Activated T-helper 2 cell treated with anti-CD3 and anti-CD28 coated beads, Interferon-gamma antibody, Interleukin-2, Interleukin-4, amounts not matched to agents 10 μg/mL and 5 μg/mL and 100 μg/mL, durations not matched to agents 14 hours and 24 hours and 36 hours (primary cell): ENCODE results near the gene PRSS56. TPM values are rescaled to one million over a fixed set of nuclear protein-coding genes. Genes with fewer than 3 reads are reported as not detected.

ENCODE experiments used
- DNase-seq: peaks from one replicate; pipeline ENCODE4 v3.0.0; 2021; ENCODE audit warnings: low spot score
- H3K27ac Mint-ChIP-seq: one replicate; pipeline ENCODE4 v1.8.0; 2021; ENCODE audit warnings: mixed read lengths
- H3K27me3 Mint-ChIP-seq: one replicate; pipeline ENCODE4 v1.8.0; 2021; ENCODE audit warnings: low read depth, mixed read lengths
- H3K36me3 Mint-ChIP-seq: one replicate; pipeline ENCODE4 v1.8.0; 2021; ENCODE audit warnings: low read depth, mixed read lengths
- H3K4me1 Mint-ChIP-seq: one replicate; pipeline ENCODE4 v1.8.0; 2021; ENCODE audit warnings: low read depth, mixed read lengths
- H3K4me3 Mint-ChIP-seq: one replicate; pipeline ENCODE4 v1.8.0; 2021; ENCODE audit warnings: low read depth, mild to moderate bottlenecking, moderate library complexity, mixed read lengths
- H3K9me3 Mint-ChIP-seq: one replicate; pipeline ENCODE4 v1.8.0; 2021; ENCODE audit warnings: mixed read lengths
- intact Hi-C: fragments of 100-400 bp; cut with micrococcal nuclease; formaldehyde crosslinking; loops from one replicate; pipeline ENCODE4 v1.15.1; 2023
- total RNA-seq: library from RNA; stranded (reverse); gene quantifications from 2 replicates; pipeline ENCODE4 v1.2.3, GENCODE V29; 2022

The PRSS56 gene
- total RNA-seq, 1 donor from 2014 or later = not detected

DNA sequence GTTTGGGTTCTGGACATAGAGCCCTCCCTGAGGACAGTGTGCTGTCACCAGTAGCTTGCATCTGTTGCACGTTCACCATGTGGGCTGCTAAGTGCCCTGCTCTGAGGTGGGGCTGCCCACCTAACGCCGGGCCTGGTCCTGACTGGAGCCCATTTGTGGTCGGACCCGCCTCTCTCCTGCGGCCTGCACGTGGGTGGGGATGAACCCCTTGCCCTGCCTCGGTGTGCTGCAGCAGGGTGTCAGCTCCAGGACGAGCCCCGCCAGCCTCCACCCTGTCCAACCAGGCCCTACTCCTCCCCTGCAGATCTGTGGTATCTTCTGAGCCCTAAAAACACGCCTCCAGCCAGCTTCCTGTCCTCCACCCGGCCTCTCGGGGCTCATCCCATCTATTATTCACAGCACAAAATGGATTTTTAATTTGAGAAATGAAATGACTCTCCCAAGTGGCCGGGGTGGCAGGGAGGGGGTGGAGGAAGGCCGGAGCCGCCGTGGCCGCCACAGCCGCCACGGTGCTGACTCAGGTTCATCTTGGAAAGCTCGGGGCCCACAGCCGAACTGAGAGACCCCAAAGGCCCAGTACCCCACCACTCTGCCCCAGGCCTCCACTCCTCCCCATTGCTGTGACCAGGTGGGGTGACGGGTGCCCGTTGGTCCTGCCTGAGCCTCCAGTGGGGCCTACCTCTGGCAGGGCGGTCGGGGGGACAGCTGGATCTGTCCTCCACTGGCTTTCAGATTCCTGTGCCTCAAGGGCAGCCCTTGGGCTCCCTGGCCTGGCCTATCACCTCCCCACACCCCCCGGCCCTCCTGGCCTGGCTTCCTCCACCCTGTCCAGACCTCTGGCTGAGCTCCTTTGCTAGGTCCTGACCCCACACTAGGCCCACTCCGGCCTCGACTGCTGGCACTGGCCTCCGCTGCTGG, 29.7 kb upstream of the PRSS56 start:
- Mint-ChIP-seq H3K27ac (no peak overlapping the region), H3K36me3 (no peaks in the 10 kb centered on the region), H3K4me1 (no peaks in the 10 kb centered on the region), H3K27me3 (peaks cover 23% of the 10 kb centered on the region), H3K4me3 (no peak overlapping the region), H3K9me3 (no peaks in the 10 kb centered on the region)
- no peak for DNase-seq
- intact Hi-C loops = no loop called here

DNA sequence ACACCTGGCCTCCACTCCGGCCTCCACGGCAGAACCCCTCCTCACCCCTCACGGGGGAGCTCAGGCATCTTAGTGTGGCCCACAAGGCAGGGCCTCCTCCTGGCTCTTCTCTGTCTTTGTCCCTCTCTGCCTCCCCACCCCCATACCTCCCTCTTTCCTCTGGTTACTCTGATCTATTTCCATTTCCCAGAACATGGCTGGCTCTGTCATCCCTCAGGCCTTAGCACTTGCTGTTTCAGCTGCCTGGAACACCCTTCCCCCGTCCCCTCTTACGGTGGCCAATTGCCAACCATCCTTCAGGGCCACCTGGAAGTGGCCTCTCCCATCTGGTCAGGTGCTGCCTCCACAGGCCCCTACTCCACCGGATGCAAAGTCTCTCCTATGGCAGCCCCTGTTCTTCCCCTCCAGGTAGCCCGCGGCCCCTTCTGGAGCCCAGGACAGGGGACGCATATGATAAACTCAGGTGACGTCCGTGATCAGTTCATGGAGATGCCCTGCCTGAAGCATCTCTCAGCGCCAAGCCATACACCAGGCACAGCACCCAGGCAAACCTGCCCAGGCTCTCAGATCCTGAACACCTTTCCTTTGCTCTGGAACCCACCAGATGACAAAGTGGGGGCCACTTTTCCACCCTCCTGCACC, 28.9 kb upstream of the PRSS56 start:
- intact Hi-C loops = no loop called here
- no peak for DNase-seq
- no peaks in the 10 kb centered on the region for H3K4me1 Mint-ChIP-seq
- H3K4me3 Mint-ChIP-seq = no peak overlapping the region
- no peaks in the 10 kb centered on the region for H3K9me3 Mint-ChIP-seq
- H3K36me3 Mint-ChIP-seq = no peaks in the 10 kb centered on the region
- H3K27me3 Mint-ChIP-seq = peaks cover 21% of the 10 kb centered on the region
- no peak overlapping the region for H3K27ac Mint-ChIP-seq

DNA sequence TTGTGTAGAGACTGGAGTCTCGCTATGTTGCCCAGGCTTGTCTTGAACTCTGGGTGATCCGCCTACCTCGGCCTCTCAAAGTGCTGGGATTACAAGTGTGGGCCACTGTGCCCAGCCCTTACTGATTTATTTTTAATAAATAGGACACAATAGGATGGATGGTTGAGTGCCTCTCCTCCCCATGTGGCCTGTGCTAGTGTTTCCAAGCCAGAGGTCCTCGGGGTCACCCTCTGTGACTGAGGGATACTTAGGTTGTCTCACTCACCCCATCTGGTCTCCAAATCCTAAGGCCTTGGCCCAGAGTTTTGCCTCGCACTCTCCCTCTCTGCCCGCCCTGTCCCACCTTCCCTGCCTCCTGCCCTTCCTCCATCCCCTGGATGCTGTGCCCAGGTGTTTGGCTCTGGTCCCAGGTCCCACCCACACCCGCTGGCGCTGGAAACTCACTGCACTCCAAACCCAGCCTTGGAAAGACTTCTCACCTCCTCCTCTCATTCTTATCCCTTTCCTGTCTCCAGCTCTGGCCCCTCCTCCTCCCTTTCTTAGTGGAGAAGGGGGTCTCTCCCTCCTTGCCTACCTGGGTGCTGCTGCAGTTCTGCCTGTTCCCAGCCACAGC, 27.8 kb upstream of the PRSS56 start:
- no peaks in the 10 kb centered on the region for H3K36me3 Mint-ChIP-seq
- H3K27ac Mint-ChIP-seq = no peak overlapping the region
- no peaks in the 10 kb centered on the region for H3K9me3 Mint-ChIP-seq
- peaks cover 21% of the 10 kb centered on the region for H3K27me3 Mint-ChIP-seq
- no peaks in the 10 kb centered on the region for H3K4me1 Mint-ChIP-seq
- no peak overlapping the region for H3K4me3 Mint-ChIP-seq
- intact Hi-C loops = no loop called here
- DNase-seq = no peak

DNA sequence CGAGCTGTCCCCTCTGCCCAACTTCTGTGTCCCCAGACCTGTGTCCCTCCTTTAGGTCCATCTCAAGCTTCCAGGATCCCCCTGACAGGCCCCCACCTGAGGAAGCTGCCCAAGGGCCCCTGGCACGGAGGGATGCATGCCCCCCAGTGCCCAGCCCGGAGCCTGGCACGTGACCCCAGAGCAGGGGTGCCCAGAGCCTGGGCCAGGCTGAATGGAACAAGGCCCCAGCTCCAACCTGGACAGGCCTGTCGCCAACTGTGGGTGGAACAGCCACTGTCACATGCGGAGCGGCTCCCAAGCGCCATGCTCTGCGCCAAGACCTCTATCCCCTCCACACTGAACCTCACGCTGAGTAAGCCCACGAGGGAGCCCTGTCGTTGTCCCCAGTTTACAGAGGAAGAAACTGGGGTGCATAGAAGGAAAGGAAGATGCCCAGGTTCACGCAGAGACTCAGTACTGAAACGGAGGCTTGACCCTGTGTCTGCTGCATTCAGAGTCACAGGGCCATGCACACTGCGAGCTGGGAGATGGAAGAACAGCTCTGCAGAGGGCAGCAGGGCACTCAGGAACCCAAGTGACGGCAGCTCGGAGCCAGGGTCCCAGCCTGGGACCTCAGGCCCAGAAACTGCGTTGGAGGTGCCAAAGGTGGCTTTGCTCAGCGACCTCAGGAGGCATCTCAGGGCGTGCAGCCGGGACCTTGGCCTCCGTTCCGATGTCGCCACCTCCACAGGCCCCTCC, 27.1 kb upstream of the PRSS56 start:
- Mint-ChIP-seq H3K4me1 (no peaks in the 10 kb centered on the region), H3K36me3 (no peaks in the 10 kb centered on the region), H3K27me3 (peaks cover 19% of the 10 kb centered on the region), H3K27ac (no peak overlapping the region), H3K4me3 (no peak overlapping the region), H3K9me3 (no peaks in the 10 kb centered on the region)
- DNase-seq = no peak
- intact Hi-C loops = no loop called here

DNA sequence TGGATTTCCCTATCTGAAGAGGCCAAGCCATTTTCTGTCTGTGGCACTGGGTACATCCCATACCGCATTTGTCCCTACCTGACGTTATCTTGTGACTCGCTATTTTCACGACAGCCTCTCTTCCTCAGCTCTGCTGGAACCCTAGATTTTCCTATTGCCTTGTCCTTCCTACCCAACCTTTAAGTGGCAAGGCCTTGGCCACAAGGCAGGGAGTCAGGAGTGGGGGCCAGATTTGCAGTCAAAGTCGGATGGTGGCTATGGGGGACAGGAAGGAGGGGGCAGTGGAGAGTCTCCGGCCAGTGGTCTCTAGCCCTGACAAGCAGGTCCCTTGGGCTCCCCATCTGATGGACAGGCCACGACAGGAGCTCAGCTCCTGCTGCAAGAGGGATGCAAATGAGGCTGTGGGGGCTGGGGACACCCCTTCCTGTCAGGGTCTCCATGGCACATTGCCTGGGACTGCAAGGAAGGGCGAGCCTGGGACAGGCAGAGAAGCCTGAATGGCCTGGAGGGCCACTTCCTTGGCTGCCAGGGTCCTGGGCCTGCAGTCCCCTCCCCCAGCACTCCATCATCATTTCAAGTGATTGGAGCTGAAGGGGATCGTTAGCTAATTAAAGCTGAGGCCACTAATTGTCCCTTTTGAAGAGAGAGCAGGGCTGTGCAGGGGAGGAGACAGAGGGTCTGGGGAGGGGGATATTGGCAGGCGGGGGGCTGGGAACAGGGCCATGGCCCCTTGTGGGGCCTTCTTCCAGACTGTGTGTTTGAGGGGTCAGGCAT, 26.3 kb upstream of the PRSS56 start:
- Mint-ChIP-seq H3K27me3 (peaks cover 12% of the 10 kb centered on the region), H3K36me3 (no peaks in the 10 kb centered on the region), H3K9me3 (no peaks in the 10 kb centered on the region), H3K27ac (no peak overlapping the region), H3K4me1 (no peaks in the 10 kb centered on the region), H3K4me3 (no peak overlapping the region)
- DNase-seq = no peak
- intact Hi-C loops = no loop called here

DNA sequence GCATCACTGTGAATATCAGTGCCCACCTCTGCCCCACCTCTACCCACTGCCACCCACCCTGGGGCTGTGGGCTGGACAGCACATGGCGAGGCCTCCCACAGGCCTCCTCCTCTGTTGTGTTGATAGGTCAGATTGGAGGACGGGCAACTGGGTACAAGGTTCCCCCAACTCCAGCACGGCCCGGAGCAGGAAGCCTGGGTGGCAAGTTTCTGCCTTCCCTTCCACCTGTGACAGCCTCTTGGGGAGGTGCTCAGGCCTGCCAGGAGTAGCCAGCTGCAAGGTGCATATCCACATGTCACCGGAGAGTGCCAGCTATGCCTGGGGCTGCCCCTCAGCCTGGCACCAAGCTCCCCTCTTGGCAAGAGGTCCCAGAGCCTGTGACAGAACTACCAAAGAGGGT, 25.6 kb upstream of the PRSS56 start:
- no peak overlapping the region for H3K27ac Mint-ChIP-seq
- H3K36me3 Mint-ChIP-seq = no peaks in the 10 kb centered on the region
- H3K9me3 Mint-ChIP-seq = no peaks in the 10 kb centered on the region
- no peaks in the 10 kb centered on the region for H3K4me1 Mint-ChIP-seq
- H3K4me3 Mint-ChIP-seq = no peak overlapping the region
- DNase-seq = no peak
- H3K27me3 Mint-ChIP-seq = peaks cover 7% of the 10 kb centered on the region
- intact Hi-C loops = no loop called here

DNA sequence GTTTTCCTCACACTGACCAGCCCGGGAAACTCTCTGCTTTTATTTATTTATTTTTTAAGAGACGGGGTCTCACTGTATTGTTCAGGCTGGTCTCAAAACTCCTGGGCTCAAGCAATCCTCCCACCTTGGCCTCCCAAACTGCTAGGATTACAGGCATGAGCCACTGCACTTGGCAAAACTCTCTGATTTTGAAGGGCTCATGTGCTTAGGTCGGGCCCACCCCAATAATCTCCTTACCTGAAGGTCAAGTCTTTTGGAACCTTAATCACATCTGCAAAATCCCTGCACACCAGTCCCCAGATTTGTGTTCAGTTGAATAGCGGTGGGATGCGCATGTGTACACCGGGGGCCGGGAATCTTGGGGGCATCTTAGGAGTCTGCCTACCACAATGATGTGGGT, 24.9 kb upstream of the PRSS56 start:
- DNase-seq = no peak
- intact Hi-C loops = no loop called here
- Mint-ChIP-seq H3K4me3 (no peak overlapping the region), H3K36me3 (no peaks in the 10 kb centered on the region), H3K4me1 (no peaks in the 10 kb centered on the region), H3K27ac (no peak overlapping the region), H3K27me3 (peaks cover 5% of the 10 kb centered on the region), H3K9me3 (no peaks in the 10 kb centered on the region)

DNA sequence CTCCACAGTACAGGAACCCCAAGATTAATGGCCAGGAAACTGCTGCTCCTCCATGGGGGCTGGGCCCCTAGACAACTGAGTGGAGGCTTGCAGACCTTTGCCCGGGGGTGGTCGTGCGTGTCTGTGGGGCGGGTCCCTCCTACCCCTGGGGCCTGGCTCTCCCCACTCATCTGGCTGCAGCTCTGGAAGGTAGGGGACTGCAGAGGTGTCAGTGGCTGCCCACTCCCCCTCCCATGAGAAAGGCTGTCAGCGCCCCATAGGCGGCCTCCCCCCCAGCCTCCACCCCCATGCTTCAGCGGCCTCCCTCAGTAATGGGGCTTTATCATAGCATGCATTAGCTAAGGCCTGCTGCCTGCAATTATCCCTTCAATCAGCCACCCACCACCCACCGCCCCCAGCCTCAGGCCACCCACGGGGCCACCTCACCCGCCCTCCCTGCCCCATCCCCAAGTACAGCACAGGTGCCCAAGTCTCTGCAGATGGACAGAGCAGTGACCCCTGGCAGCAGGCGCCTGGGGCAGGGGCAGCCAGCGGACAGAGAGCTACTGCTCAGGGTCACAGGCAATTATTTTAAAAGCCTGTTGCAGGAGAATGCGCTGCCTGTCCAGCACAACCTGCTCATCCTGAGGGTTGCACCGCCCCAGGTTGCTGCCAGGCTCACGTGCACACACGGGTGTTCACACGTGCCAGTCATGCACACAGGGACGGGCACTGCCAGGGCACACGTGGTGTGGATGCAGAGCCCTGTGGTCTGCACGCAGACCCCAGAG, 23.5 kb upstream of the PRSS56 start:
- peaks cover 5% of the 10 kb centered on the region for H3K27me3 Mint-ChIP-seq
- H3K27ac Mint-ChIP-seq = no peak overlapping the region
- H3K9me3 Mint-ChIP-seq = no peaks in the 10 kb centered on the region
- H3K4me1 Mint-ChIP-seq = no peaks in the 10 kb centered on the region
- DNase-seq = no peak
- no peak overlapping the region for H3K4me3 Mint-ChIP-seq
- no peaks in the 10 kb centered on the region for H3K36me3 Mint-ChIP-seq
- intact Hi-C loops = no loop called here

DNA sequence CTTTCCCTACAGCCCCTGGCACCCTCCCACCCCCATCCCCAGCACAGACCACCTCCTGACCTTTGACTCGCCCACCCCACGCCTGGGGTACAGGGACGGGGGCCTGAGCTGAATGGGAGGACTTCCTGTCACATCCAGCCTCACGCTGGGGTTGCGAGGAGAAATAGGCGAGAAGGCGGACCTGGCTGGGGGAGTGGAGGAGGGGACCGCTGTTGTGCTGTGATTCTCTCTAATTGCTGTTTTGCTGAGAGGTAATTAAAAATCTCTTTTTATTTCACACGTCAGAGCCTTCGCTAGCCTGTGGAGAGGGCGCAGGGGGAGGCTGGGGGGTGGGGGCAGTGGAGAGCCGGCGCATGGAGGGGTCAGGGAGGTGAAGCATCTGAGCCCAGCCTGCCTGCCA, 22.8 kb upstream of the PRSS56 start:
- no peaks in the 10 kb centered on the region for H3K9me3 Mint-ChIP-seq
- peaks cover 1% of the 10 kb centered on the region for H3K4me1 Mint-ChIP-seq

DNA sequence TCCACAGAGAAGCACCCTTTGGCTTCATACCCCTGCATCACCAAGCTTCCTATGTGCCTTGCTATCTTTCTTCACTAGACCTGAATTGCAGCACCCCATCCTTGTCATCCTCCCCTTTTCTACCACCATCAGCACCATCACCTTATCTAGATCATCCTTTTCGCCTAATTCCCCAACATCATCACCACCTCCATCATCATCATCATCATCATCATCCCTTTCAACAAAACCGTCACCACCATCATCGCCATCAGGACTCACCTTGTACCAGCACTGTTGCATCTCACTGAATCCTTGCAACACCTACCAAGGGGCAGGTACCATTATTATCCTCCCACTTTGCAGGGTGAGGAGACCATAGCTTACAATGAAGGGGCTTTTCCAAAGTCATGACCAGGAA, 21.7 kb upstream of the PRSS56 start:
- Mint-ChIP-seq H3K4me3 (no peak overlapping the region), H3K9me3 (no peaks in the 10 kb centered on the region), H3K4me1 (peaks cover 4% of the 10 kb centered on the region), H3K36me3 (no peaks in the 10 kb centered on the region), H3K27me3 (peaks cover 8% of the 10 kb centered on the region), H3K27ac (no peak overlapping the region)
- intact Hi-C loops = no loop called here
- DNase-seq = no peak

More for the DNA sequence above, 22.8 kb upstream of the PRSS56 start:
- no peaks in the 10 kb centered on the region for H3K36me3 Mint-ChIP-seq
- DNase-seq = no peak
- H3K27me3 Mint-ChIP-seq = peaks cover 5% of the 10 kb centered on the region
- no peak overlapping the region for H3K27ac Mint-ChIP-seq
- intact Hi-C loops = no loop called here
- no peak overlapping the region for H3K4me3 Mint-ChIP-seq

DNA sequence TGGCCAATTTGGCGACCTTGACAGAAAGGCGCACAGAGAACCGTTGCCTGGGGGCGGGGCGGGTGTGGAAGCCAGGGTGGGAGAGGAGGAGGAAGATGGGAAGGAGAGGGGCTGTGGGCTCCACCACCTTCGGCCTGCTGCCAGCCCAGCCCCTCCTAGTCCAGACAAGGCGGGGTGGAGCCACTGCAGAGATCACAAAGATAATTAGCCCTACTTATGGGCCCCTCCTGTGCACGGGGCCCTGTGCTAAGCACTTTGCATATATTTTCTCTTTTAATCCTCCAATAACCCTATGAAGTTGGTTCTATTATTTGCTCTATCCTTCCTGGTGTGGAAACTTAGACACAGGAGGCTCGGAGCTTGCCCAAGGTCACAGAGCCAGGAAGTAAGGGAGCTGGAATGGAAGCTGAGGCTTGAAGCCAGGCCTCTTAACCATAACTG, 18.8 kb upstream of the PRSS56 start:
- intact Hi-C loops = no loop called here
- Mint-ChIP-seq H3K36me3 (no peaks in the 10 kb centered on the region), H3K27me3 (peaks cover 30% of the 10 kb centered on the region), H3K4me1 (peaks cover 13% of the 10 kb centered on the region), H3K9me3 (no peaks in the 10 kb centered on the region), H3K4me3 (no peak overlapping the region), H3K27ac (no peak overlapping the region)
- DNase-seq = no peak
